GM12891 (cell line): ENCODE data around the gene OR5M11.

Source experiments
- DNase-seq: peaks from one replicate; pipeline ENCODE4 v3.0.0; 2011; ENCODE audit warnings: low spot score; ENCODE audit not compliant: insufficient read length
- FAIRE-seq: peaks from 2 replicates; lab custom pipeline; 2011; peaks lifted over from hg19 to GRCh38; lab: Jason Lieb, UNC
- PAX5 ChIP-seq: IDR thresholded peaks from 2 replicates; pipeline ENCODE4 v1.6.1; 2011; ENCODE audit warnings: low read length, moderate library complexity, mild to moderate bottlenecking; ENCODE audit not compliant: insufficient read depth, severe bottlenecking
- POLR2A ChIP-seq: IDR thresholded peaks from 2 replicates; pipeline ENCODE4 v1.6.1; 2011; ENCODE audit warnings: low read depth, low read length, control low read depth
- POLR2AphosphoS5 ChIP-seq: IDR thresholded peaks from 2 replicates; pipeline ENCODE4 v1.6.1; 2011; ENCODE audit warnings: low read depth, low read length, control low read depth
- POU2F2 ChIP-seq: IDR thresholded peaks from 2 replicates; pipeline ENCODE4 v1.6.1; 2011; ENCODE audit warnings: low read depth, mild to moderate bottlenecking, control low read depth, low read length, moderate library complexity
- SPI1 ChIP-seq: IDR thresholded peaks from 2 replicates; pipeline ENCODE4 v1.6.1; 2011; ENCODE audit warnings: low read depth, low read length, control low read depth
- TAF1 ChIP-seq: IDR thresholded peaks from 2 replicates; pipeline ENCODE4 v1.6.1; 2011; ENCODE audit warnings: low read depth, low read length, control low read depth

Gene OR5M11

GRCh38 chr11:56497010-56497409, 46.0 kb downstream of the OR5M11 start:
- TF ChIP-seq POLR2A (no peak), PAX5 (no peak), POLR2AphosphoS5 (no peak), SPI1 (no peak), POU2F2 (no peak), TAF1 (no peak)
- FAIRE-seq: no peak
- no peak for DNase-seq

- no peak for DNase-seq
- no peak for TF ChIP-seq SPI1
- TF ChIP-seq POU2F2: no peak
- TF ChIP-seq POLR2A: no peak
- TF ChIP-seq PAX5: no peak
- TF ChIP-seq TAF1: no peak
- TF ChIP-seq POLR2AphosphoS5: no peak
- no peak for FAIRE-seq
Observed at GRCh38 chr11:56495117-56495516, 47.9 kb downstream of the OR5M11 start.
